GM10847 (cell line): ENCODE measurements around the gene NSMF.

Source experiments
- POLR2A ChIP-seq: IDR thresholded peaks from 2 replicates; pipeline ENCODE4 v1.6.1; 2011; ENCODE audit not compliant: insufficient read length; ENCODE audit errors: extremely low read depth

The NSMF gene

DNA sequence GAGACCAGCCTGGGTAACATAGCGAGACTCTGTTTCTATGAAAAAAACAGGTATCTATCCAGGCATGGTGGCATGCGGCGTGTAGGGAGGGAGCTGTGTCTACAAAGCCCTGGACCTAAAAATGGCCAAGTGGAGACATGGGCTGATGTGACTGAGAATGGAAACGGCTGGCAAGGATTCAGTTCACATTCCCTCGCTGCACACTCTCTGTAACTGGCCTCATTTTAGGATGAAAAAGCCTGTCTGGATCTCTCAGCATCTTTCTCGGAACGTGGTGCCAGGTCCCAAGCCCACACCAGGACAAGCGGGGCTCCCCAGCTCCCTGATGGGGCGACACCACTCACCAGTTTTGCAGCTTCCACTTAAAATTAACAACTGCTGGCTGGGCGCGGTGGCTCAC is 49.6 kb downstream of the NSMF start:
- no peak for TF ChIP-seq POLR2A

GRCh38 chr9:137408651-137409405 is 50.3 kb downstream of the NSMF start:
- TF ChIP-seq POLR2A, result no peak

DNA sequence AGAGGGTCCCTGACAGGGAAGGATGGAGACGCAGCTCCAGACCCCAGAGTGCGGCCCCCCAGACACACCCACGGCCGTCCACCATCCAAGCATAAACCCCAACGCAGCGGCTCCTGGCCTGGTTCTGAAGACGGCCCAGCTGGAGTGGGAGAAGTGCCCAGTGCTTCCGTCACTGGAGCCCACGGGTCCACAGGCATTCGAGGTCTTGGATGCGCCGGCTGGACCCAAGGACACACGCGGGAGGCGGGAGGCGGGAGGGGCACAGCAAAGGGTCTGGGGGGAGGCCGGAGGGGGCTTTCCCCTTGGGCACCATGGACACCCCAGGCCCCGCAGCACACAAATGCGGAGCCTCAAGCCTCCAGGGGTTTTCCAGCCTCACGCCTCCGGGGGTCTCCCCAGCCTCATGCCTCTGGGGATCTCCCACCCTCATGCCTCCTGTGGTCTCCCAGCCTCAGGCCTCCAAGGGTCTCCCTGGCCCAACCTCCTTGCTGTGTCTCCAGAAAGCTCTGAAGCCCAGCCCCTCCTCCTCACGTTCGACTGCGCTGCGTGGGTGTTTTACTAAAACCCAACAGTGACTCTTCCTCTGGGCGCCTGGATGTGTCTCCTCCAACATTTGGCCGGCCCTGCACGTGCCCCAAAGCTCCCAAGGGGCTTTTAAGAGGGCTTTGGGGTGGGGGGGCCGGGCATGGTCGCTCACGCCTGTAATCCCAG is 51.4 kb downstream of the NSMF start:
- no peak for TF ChIP-seq POLR2A

DNA sequence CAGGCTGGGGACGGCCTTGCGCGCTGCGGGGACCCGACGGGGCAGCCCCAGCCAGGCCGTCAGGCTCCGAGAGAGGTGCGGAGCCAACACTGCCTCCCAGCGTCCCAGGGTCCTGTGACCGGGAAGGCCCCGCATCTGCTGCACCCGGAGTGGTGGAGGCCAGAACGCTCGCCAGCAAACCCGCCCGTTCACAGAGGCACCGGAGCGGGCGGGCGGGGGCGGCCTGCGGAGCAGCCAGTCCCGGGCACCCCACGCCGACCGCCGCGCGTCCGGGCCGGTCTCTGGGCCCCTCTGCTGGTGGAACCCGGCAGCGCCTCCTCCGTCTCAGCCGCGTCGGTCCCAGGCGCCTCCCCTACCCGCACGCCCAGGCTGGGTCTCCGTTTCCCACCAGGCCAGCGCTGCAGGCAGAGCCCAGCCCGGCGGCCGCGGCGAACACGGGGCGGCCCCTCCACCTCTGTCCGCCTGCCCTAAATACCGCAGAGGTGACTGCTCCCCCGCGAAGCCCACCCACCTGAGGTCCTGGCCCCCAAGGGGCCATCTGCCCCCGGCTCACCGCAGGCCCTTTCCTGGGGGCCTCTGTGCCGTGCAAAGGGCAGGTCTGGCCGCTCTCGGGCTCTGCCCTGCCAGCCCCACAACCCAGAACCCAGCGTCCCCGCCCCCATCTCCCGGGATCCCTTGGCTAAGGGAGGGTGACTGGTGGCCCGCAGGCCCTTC is 52.1 kb downstream of the NSMF start:
- TF ChIP-seq POLR2A, result no peak

DNA sequence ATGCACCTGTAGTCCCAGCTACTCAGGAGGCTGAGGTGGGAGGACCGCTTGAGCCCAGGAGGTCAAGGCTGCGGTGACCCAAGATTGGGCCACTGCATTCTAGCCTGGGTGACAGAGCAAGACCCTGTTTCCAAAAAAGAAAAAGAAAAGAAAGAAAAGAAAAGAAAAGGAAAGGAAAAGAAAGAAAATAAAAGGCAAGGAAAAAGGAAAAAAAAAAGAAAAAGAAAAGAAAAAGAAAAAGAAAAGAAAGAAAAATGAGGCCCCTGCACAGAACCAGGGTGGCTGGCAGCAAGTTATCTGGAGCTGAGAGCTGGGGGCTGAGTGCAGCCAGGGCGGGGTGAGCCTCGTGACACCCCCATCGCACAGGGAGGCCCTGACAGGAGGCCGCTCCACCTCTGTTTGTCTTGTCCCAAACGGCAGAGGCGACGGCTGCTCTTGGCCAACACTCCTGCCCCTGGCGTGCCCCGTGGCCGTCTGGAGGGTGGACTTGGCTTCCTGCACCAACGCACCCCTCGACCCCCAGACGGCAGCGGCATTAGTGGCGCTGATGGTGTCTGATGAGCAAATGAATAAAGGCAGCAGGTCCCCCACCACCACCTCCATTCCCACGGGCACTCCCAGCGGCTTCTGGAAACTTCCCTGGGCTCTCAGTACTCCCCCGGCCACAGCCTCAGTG is 52.9 kb downstream of the NSMF start:
- no peak for TF ChIP-seq POLR2A

GRCh38 chr9:137405677-137406081 is 53.5 kb downstream of the NSMF start:
- no peak for TF ChIP-seq POLR2A

DNA sequence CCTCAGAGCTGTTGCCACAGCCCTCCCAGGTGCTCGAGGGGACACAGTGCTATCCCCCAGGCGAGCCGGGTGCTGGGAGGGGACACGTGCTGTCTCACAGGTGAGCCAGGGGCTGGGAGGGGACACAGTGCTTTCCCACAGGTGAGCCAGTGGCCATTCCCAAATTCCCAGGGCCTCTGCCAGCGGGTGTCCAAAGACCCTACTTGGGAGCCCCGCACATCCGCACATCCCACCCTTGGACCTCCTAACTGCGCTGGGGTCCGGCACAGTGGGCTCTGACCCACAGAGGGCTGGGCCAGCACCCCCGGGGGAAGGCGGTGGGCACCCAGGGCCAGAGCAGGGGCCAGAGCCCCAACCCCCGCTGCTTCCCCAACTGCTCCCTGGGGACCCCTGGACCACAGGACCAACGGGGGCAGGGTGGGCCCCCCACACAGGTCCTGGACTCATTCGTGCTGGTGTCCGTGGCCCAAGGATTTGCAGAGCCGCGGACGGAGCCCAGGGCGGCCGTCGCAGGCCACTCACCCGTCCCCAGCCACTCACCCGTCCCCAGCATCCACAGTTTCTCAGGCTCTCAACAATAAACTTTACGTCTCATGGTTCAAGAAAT is 54.1 kb downstream of the NSMF start:
- TF ChIP-seq POLR2A, result no peak

GRCh38 chr9:137403269-137403668 is 55.9 kb downstream of the NSMF start:
- no peak for TF ChIP-seq POLR2A

DNA sequence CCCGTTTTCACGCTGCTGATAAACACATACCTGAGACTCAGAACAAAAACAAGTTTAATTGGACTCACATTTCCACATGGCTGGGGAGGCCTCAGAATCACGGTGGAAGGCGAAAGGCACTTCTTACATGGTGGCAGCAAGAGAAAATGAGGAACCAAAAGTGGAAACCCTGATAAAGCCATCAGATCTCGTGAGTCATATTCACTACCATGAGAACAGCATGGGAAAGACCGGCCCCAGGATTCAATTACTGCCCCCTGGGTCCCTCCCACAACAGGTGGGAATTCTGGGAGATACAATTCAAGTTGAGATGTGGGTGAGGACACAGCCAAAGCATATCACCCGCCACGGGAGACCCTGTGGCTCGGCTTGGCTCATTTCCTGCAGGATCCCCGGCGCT is 56.4 kb downstream of the NSMF start:
- TF ChIP-seq POLR2A, result no peak

- TF ChIP-seq POLR2A, result no peak
Measured at GRCh38 chr9:137398561-137399468, 60.3 kb downstream of the NSMF start.

DNA sequence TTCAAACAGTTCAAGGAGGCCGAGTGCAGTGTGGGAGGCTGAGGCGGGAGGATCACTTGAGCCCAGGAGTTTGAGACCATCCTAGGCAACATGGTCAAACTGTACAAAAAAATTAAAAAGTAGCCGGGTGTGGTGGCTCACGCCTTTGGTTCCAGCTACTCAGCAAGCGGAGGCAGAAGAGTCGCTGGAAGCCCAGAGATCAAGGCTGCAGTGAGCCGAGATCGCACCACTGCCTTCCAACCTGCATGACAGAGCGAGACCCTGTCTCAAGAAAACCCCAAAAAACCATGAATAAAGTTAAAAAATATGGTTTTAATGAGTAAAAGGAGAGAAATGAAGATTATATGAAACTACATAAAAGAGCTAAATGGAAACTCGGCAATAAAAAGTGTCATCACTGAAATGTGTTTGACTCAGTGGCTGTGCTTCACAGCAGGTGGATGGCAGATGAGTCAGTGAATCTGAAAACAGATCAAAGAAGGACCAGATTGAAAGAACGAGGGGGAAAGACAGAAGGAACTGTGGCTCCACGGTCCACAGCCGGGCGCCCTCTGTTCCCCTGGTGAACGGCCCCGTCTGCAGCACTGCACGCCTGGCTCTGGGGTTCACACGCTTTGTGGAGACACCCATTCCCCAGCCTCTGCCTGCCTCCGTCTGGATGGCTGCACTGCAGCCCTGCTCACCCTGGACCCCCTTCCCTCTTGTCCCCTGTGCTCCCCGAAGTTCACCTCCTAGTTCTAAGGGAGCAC is 61.3 kb downstream of the NSMF start:
- TF ChIP-seq POLR2A, result no peak
